ENCODE results near the gene EXOC3.
"Not testable (repeated sequence)": the region's sequence is repeated elsewhere in the genome, so short reads cannot be mapped to it uniquely, and the experiment has no call there.

Gene EXOC3

DNA sequence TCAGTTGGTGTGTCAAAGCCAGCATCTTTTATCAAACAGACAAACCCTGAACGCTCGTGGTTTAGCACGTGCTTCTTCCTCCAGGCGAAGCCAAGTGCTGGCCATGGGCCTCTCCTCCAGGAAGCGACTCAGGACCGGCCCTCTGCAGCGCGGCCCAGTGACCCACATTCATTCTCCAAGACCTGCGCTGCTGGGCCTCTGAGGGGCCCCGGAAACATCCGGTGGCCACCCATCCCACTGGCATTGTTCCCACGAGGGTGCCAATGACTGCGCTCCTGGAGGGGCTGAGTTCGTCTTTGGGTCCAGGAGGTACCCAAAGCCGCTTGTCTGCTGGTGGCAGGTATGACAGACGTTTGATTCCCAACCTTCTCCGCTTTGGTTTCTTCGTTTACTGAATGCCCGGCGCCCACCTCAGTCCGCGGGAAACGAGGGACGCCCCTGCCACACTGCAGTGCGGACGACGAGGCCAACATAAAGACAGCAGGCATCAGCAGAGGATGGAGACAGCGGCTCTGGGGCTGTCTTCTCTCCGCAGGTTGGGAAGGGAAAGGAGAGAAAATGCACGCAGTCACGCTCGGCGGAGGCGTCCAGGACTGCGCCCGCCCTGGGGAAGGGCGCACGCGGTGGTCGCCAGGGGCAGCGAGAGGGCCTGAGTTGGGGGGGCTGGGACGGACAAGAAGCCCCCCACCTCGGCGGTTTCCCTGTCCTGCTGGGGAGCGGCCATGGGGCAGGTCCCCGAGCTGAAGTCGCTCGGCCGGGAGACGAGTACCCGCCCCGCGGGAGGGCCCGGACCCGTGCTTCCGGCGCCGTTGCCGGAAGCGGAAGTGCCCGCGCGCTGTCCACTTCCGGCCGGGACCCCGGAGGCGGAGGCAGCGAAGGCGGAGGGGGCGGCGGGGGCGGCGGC, at the start of gene EXOC3:
Gene EXOC3, plus strand, starts transcription at position 842 of the 904 bp plus-strand sequence. CDS start 3,030 bp downstream, outside the sequence.
- peak; percentile 87 for DNase-seq

GRCh38 chr5:393846-394275, 49.1 kb upstream of the EXOC3 start:
- no peak for DNase-seq

DNA sequence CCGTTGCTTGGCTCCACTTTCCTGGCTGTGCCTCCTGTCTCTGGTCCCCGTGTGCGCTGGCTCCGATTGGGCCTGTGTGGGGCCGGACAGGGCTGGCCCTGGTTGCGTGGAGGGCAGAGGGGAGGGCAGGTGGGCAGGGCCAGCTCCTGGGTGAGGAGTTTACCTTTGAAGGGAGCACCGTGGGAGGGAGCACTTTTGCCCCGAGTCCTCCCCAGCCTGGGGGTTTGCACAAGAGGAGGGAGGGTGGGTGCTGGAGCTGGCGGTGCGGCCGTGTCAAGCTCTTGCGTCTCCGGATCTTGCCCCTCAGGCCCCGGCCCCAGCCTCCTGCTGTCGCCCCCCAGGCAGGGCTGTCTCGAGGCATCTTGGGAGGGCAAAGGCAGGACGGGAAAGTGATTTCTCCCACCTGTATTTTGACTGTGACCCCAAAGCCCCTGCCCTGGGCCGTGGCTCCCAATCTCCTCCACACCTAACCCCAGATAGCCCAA, 48.3 kb upstream of the EXOC3 start:
- DNase-seq, result no peak

GRCh38 chr5:395156-395920, 47.6 kb upstream of the EXOC3 start:
- no peak for DNase-seq

- DNase-seq, result no peak
These were observed 47.0 kb upstream of the EXOC3 start for GRCh38 chr5:395921-396530.

DNA sequence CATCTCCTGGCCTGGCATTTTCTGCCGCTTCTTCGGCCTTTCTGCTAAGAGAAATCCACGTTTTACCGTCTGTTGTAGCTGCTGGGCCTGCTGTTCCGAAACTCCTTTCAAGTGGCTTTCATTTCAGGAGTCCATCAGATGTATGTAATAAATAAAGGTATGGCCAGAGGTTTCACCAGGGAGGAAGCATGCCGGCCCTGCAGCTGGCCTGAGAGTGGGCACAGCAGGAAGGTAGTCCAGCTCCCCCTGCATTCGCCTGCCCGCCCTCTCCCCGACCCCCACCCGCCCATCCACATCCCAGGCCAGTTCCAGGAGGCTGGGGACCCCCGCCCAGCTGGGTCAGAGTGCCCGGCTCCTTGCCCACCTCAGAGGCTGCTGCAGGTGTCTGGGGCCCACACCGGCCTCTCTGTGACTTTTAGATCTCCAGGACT, 46.4 kb upstream of the EXOC3 start:
- DNase-seq, result no peak

- DNase-seq, result not testable (repeated sequence)
These were observed 44.9 kb upstream of the EXOC3 start for GRCh38 chr5:398141-398474.

GRCh38 chr5:398475-399295, 44.3 kb upstream of the EXOC3 start:
- DNase-seq, result no peak

DNA sequence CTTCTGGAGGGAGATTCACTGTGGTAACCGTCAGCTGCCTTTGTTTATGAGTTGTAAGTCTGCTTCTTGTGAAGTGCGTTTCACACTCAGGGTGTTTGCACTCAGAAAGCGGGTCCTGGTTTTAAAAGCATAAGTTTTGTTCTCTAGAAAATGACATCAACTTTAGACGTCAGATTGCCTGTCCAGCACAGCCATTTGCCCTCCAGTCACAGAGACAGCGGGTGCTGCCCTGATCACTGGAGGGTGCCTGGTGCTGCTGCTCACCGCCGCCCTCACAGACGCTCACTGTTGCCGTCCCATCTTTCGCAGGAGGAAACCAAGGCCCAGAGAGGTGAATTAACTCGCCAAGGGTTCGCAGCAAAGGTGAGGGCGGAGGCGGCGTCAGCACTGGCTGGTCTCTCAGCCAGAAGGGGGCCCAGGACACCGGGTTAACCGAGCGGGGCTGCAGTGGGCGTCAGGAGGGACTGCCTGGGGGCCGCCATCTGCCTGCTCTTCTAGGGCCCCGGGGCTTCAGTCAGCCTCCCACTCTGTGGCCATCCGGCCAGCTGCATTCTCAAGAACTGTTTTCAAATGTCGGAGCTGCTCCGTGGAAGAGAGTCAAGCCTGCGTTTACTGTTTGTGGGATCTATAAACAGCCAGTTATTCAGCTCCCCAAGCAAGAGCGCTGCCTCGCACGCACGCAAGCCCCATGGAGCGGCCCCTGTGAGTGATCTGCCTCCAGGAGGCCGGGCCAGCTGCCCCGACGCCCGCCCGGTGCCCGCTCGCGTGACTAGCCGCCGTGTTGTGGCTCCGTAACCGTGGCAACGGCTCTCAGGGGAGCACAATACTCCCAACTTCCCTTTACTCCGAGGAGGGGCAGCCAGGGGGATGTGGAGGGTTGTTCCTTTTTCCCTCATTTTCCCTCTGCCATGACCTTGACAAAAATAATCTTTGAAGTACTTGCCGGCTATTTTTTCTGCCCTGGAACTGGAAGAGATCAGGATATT, 43.4 kb upstream of the EXOC3 start:
- peak; percentile 93 for DNase-seq

DNA sequence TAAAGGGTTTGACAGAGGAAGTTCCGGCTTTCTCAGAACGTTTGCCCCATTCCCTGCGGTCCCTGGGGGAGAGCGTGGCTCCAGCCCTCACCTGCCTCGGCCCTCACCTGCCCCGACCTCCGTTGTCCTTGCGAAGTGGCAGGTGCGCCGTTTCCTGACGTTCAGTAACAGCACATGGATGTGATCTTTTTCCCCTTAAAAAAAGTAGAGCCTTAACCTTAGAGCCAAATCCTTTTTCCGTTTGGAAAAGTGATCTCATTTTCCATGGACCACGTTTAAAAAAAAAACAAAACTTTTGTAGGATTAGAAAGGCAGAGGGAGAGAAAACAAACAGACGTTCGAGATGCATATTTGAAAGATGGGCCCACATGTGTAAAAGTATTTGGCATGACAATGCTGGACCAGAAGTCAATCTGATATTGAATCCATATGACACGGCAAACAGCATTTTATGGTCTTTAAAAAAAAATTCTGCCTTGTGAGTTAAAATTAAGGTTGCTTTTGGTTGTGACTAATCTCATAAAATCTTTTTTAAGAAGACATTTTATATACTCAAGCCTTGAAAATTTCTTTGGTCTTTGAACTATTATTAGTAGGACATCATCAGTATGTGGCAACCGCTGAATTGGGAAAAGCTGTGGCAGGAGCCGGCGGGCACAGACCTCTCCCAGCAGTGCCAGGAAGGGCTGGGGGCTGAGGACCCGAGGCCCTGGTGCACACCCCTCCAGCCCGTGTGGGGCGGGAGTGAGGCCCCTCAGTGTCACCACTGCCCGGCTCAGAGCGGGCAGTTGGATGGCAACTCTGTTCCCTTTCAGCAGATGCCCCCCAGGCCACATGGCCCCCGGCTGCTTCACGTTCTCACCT, 42.5 kb upstream of the EXOC3 start:
- no peak for DNase-seq

GRCh38 chr5:401146-402034, 41.6 kb upstream of the EXOC3 start:
- no peak for DNase-seq

DNA sequence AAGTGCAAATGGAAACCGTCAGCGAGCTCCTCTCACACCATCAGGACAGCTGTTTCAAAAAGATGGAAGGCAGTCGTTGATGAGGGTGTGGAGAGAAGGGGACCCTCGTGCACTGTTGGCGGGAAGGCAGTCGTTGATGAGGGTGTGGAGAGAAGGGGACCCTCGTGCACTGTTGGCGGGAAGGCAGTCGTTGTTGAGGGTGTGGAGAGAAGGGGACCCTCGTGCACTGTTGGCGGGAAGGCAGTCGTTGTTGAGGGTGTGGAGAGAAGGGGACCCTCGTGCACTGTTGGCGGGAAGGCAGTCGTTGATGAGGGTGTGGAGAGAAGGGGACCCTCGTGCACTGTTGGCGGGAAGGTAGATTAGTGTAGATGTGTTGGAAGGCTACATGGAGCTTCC, 40.8 kb upstream of the EXOC3 start:
- DNase-seq, result not testable (repeated sequence)

DNA sequence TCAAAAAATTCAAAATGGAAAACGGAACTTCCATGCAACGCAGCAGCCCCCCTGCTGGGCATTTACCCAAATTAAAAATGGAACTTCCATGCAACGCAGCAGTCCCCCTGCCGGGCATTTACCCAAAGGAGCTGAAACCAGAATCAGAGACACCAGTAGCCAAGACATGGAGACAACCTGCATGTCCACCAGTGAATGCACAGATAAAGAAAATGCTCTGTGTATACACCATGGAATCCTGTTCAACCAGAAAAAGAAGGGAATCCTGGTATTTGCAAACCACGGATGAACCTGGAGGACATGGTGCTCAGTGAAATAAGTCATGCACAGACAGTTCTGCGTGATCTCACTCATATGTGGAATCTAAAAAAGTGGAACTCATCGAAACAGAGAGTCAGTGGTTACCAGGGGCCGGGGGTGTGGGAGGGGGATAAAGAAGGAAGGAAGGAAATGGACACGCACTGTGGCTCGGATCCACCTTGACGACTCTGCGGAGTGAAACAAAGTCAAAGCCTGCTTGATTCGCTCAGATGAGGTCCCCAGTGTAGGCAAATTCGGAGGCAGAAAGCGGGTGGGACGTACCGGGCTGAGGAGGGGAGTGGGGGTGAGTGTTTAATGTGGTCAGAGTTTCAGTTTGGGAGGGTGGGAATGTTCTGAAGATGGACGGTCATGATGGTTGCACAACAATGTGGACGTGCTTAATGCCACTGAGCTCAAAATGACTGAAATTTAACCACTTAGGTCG, 40.2 kb upstream of the EXOC3 start:
- no peak for DNase-seq

DNA sequence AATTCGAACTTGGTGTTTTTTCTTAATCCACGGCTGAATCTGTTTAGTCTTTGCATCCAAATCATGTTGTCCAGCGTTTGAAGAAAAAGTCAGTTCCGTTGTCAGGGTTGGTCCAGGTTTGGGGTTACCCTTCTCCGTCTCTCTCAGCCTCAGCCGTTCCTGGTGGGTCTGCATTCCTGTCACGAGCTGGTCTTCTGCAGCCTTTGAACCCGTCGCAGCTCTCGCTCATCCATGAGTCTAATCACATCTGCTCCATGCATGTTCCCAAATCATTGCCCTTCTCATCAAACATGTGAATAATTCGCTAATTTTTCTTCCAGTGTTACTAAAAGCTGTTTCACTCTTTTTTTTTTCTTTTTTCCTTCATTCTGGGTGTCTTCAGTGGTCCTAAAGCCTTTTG, 39.0 kb upstream of the EXOC3 start:
- DNase-seq, result no peak

- DNase-seq, result no peak
These were observed 38.2 kb upstream of the EXOC3 start for GRCh38 chr5:404666-405241.

GRCh38 chr5:405421-405820, 37.6 kb upstream of the EXOC3 start:
- no peak for DNase-seq

- DNase-seq, result no peak
These were observed 36.9 kb upstream of the EXOC3 start for GRCh38 chr5:406041-406440.

- DNase-seq, result no peak
These were observed 35.9 kb upstream of the EXOC3 start for GRCh38 chr5:407051-407450.

Data from right forelimb (tissue), 1 donor.